Mesothelial cell of epicardium (in vitro differentiated cells): Measurements from ENCODE around the gene BTBD16. TPM values are rescaled to one million over a fixed set of nuclear protein-coding genes. Genes with fewer than 3 reads are reported as not detected.

Experiments used
- DNase-seq, 2 experiments: peaks; one replicate each; pipeline ENCODE4 v3.0.0; 2021; ENCODE audit warnings: low spot score in 2 of 2; ENCODE audit not compliant: unreplicated experiment in 2 of 2
- H3K27ac Mint-ChIP-seq: 2 replicates; pipeline ENCODE4 v1.8.0; 2021; ENCODE audit warnings: mixed read lengths
- H3K27me3 Mint-ChIP-seq: 2 replicates; pipeline ENCODE4 v1.8.0; 2021; ENCODE audit warnings: low read depth, mixed read lengths
- H3K36me3 Mint-ChIP-seq: 2 replicates; pipeline ENCODE4 v1.8.0; 2021; ENCODE audit warnings: mixed read lengths
- H3K4me1 Mint-ChIP-seq: 2 replicates; pipeline ENCODE4 v1.8.0; 2021; ENCODE audit warnings: mixed read lengths
- H3K4me3 Mint-ChIP-seq: 2 replicates; pipeline ENCODE4 v1.8.0; 2021; ENCODE audit warnings: mild to moderate bottlenecking, moderate library complexity, mixed read lengths
- H3K9me3 Mint-ChIP-seq: 2 replicates; pipeline ENCODE4 v1.8.0; 2021; ENCODE audit warnings: mixed read lengths
- total RNA-seq: library from RNA; stranded (reverse); gene quantifications from 3 replicates; pipeline ENCODE4 v1.2.1, GENCODE V29; 2021
- TF ChIP-seq, protein P1 (sequence below): fragments of 200-600 bp; sonication (generic); IDR thresholded peaks from one replicate; pipeline ENCODE4 v1.5.0; 2021; ENCODE audit warnings: antibody characterized with exemption; ENCODE audit not compliant: unreplicated experiment

BTBD16 gene
- total RNA-seq, 1 donor from 2014 or later: not detected

- Mint-ChIP-seq H3K27me3 (peaks cover 11% of the 10 kb centered on the region), H3K4me1 (no peaks in the 10 kb centered on the region), H3K36me3 (no peaks in the 10 kb centered on the region), H3K9me3 (no peaks in the 10 kb centered on the region), H3K27ac (no peak overlapping the region), H3K4me3 (no peak overlapping the region)
- DNase-seq: peak in 1 of 2 experiments; percentile 52
- TF ChIP-seq, protein P1, sequence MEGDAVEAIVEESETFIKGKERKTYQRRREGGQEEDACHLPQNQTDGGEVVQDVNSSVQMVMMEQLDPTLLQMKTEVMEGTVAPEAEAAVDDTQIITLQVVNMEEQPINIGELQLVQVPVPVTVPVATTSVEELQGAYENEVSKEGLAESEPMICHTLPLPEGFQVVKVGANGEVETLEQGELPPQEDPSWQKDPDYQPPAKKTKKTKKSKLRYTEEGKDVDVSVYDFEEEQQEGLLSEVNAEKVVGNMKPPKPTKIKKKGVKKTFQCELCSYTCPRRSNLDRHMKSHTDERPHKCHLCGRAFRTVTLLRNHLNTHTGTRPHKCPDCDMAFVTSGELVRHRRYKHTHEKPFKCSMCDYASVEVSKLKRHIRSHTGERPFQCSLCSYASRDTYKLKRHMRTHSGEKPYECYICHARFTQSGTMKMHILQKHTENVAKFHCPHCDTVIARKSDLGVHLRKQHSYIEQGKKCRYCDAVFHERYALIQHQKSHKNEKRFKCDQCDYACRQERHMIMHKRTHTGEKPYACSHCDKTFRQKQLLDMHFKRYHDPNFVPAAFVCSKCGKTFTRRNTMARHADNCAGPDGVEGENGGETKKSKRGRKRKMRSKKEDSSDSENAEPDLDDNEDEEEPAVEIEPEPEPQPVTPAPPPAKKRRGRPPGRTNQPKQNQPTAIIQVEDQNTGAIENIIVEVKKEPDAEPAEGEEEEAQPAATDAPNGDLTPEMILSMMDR: peak; percentile 41
Measured at GRCh38 chr10:122279725-122280141, 8.6 kb downstream of the BTBD16 start.

GRCh38 chr10:122280156-122280555, 9.1 kb downstream of the BTBD16 start:
- Mint-ChIP-seq H3K9me3 (peaks cover 3% of the 10 kb centered on the region), H3K27ac (no peak overlapping the region), H3K4me3 (no peak overlapping the region), H3K4me1 (no peaks in the 10 kb centered on the region), H3K36me3 (no peaks in the 10 kb centered on the region), H3K27me3 (peaks cover 11% of the 10 kb centered on the region)
- TF ChIP-seq, protein P1: no peak
- DNase-seq: no peak

DNA sequence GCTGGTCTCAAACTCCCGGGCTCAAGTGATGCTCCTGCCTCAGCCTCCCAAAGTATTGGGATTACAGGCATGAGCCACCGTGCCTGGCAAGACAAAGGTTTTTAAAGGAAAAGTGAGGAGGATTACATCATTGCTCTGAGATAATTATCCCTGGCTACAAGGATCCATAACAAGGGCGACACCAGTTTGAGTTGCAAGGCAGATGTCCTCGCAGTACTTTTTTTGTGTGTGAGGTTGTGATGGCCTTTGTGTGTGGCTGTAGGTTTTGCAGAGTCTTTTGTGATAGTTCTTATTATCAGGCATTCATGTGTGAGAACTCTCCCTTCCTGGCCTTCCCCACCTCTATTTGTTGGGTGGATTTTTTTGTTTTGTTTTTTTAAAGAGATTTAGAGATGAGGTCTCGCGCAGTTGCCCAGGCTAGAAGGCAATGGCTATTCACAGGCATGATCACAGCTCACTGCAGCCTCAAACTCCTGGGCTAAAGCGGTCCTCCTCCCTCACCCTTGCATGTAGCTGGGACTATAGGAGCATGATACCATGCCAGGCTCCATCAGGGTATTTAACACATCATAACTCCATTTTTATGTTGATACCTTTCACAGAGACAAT, 10.0 kb downstream of the BTBD16 start:
- no peaks in the 10 kb centered on the region for H3K36me3 Mint-ChIP-seq
- TF ChIP-seq, protein P1: no peak
- H3K4me3 Mint-ChIP-seq: no peak overlapping the region
- no peaks in the 10 kb centered on the region for H3K4me1 Mint-ChIP-seq
- H3K27ac Mint-ChIP-seq: no peak overlapping the region
- no peak for DNase-seq
- H3K27me3 Mint-ChIP-seq: peaks cover 11% of the 10 kb centered on the region
- peaks cover 4% of the 10 kb centered on the region for H3K9me3 Mint-ChIP-seq

- Mint-ChIP-seq H3K4me3 (no peak overlapping the region), H3K36me3 (no peaks in the 10 kb centered on the region), H3K27me3 (peaks cover 11% of the 10 kb centered on the region), H3K9me3 (peaks cover 4% of the 10 kb centered on the region), H3K27ac (no peak overlapping the region), H3K4me1 (no peaks in the 10 kb centered on the region)
- TF ChIP-seq, protein P1: no peak
- no peak for DNase-seq
Measured at GRCh38 chr10:122281751-122282150, 10.7 kb downstream of the BTBD16 start.

GRCh38 chr10:122282253-122282671, 11.2 kb downstream of the BTBD16 start:
- no peak for DNase-seq
- H3K27ac Mint-ChIP-seq: no peak overlapping the region
- H3K4me1 Mint-ChIP-seq: peaks cover 2% of the 10 kb centered on the region
- H3K27me3 Mint-ChIP-seq: peaks cover 11% of the 10 kb centered on the region
- no peaks in the 10 kb centered on the region for H3K36me3 Mint-ChIP-seq
- peaks cover 4% of the 10 kb centered on the region for H3K9me3 Mint-ChIP-seq
- TF ChIP-seq, protein P1: no peak
- H3K4me3 Mint-ChIP-seq: no peak overlapping the region
